HG02885 (cell line): ENCODE measurements around the gene TMEM80.
"Not testable (repeated sequence)": the region's sequence is repeated elsewhere in the genome, so short reads cannot be mapped to it uniquely, and the experiment has no call there.

Experiments
- ATAC-seq: cut with Tn5 transposase; IDR thresholded peaks from one replicate; pipeline ENCODE4 v1.9.1; 2021; ENCODE audit warnings: mild to moderate bottlenecking; ENCODE audit not compliant: unreplicated experiment, poor library complexity

TMEM80 gene

DNA sequence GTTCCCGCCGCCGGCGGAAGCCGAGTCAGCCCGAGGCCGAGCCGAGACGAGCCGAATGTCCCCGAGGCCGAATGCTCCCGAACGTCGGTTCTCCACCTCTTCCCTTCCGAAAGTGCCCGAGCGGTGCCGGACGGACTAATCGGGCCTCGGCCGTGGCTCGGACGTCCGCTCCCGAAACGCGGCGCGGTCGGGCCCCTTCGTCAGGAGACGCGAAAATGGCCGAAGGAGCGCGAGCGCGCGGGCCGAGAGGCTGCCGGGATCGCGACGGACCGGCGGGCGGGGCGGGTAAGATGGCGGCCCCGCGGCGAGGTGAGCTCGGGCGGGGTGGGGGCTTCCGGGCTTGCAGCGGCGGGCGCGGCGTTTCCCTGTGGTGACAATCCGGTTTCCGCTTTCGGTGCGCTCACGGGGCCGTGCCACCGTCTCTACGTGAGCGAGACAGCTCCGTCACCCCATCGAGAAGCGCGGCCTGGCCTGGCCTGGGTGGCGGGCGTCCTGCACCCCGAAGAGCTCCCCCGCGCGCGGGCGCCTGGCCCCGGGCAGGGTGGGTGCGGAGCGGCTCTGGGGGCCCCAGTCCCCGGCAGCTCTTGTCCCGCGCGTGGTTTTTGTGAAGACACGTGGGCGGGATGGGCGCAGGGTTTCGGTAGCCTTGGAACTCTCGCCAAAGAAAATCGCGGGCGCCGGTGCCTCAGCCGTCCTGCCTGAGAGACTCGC lies at the start of gene TMEM80:
TSS of gene TMEM80 (plus strand) at position 279 of the 711 bp plus-strand sequence. CDS start at position 291, 12 bp downstream.
- peak; percentile 71 for ATAC-seq

GRCh38 chr11:646214-646613 lies 49.4 kb upstream of the TMEM80 start:
- ATAC-seq: no peak

DNA sequence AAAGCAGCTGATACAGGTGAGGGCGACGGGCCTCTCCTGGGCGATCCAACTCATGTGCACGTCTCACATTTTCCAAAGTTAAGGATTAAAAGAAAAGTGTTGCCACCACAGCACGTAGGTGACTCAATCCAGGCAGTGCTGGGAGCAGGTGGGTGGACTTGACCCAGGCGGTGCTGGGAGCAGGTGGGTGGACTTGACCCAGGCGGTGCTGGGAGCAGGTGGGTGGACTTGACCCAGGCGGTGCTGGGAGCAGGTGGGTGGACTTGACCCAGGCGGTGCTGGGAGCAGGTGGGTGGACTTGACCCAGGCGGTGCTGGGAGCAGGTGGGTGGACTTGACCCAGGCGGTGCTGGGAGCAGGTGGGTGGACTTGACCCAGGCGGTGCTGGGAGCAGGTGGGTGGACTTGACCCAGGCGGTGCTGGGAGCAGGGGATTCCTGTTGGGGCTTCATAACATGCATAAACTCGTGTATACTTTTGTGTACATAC lies 47.9 kb upstream of the TMEM80 start:
- not testable (repeated sequence) for ATAC-seq

- ATAC-seq: no peak
These were observed 45.1 kb upstream of the TMEM80 start for GRCh38 chr11:650482-650881.

DNA sequence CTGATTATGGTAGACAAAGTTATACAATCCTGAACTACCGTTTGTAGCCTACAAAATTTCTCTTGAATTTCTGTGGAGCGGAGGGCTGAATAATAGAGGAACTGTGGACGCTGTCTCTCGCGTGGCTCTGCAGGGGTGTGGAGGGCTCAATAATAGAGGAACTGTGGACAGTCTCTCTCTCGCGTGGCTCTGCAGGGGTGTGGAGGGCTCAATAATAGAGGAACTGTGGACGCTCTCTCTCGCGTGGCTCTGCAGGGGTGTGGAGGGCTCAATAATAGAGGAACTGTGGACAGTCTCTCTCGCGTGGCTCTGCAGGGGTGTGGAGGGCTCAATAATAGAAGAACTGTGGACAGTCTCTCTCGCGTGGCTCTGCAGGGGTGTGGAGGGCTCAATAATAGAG lies 42.5 kb upstream of the TMEM80 start:
- ATAC-seq: not testable (repeated sequence)

- no peak for ATAC-seq
These were observed 41.8 kb upstream of the TMEM80 start for GRCh38 chr11:653837-654236.

GRCh38 chr11:654444-654843 lies 41.2 kb upstream of the TMEM80 start:
- not testable (repeated sequence) for ATAC-seq

DNA sequence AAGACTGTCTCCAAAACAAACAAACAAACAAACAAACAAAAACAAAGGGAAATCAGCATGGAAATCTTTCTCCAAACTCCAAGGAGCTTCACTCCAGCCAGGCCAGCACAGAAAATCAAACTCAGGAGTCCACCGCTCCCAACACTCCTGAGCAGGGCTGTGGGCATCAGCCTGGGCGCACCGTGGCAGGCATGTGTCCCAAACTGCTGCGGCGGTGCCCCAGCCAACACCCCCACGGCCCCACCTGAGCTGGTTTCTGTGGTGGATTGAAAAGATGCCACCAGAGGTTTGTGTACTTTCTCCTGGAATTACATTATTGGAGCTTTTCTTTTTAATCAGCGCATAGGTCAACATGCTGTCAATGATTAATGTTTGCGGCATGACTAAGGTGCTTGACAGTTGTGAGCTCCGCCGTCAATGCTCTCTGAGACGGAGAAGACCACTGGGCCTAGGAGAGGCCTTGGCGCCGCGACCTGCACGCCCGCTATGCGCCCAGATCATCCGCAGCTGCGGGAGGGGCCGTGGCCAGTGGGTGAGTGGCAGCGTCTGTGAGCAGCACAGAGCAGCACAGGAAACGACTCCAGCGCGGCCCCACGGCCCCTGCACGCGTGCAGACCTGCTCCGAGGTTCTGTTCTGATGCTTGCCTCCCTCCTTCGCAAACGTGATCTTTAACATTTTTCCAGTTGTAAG lies 40.4 kb upstream of the TMEM80 start:
- no peak for ATAC-seq

- ATAC-seq: no peak
These were observed 39.2 kb upstream of the TMEM80 start for GRCh38 chr11:656426-656825.

DNA sequence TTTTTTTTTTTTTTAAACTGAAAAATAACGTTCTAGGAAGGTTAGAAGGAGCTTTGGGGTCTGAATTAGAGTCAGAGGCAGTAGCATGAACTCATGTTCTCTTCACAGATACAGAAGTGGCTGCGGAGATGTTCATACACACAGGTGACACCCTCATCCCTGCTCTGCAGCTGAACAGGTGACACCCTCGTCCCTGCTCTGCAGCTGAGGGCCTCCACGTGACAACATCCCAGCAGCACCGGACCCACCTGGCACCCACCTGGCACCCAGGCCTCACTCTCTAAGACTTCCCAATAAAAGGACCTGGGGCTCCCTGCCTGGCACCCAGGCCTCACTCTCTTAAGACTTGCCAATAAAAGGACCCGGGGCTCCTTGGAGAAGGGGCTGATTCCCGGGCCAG lies 38.8 kb upstream of the TMEM80 start:
- no peak for ATAC-seq

DNA sequence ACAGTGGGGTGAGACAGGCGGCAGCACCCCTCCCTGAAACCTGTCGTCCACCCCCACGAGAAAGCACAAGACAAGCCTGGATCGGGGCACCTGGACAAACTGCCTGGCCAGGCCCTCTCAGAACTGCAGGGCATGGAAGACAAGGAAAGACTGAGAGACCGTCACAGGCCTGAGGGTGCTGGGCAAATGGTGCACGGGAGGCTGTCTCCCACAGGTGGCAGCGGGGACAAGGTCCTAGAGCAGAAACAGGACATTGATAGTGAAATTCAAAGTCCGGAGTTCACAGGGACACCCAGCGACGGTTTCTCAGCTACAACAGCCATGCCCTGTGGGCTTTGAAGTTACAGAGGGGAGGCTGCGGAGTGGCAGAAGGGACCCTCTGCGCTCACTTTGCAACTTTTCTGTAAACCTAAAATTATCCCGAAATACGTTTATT lies 37.9 kb upstream of the TMEM80 start:
- no peak for ATAC-seq

DNA sequence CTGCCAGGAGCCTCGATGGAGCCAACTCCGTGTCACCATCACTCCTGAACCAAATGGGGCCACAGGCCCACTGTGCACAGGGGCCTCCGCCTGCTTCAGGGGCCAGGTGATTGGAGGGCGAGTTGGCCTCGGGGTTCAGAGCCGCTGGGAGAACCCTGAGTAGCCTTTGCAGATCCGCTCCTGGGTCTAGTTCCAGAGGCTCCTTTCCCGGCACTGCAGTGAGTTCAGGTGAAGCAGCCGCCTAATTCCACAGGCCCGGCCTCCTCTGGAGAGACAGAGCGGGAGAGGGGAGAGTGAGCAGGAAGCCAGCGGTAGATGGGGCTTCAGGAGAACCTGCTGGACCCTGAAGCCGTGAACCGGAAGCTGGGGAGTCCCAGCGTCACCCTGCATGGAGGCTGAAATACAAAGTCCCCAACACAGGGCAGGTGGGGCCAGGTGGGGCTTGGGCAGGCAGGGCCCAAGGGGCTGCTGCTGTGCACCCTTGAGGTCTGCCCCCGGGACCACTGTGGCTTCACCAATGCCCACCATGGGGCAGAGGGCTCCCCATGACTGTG lies 36.0 kb upstream of the TMEM80 start:
- ATAC-seq: no peak

GRCh38 chr11:660281-660680 lies 35.3 kb upstream of the TMEM80 start:
- ATAC-seq: no peak

DNA sequence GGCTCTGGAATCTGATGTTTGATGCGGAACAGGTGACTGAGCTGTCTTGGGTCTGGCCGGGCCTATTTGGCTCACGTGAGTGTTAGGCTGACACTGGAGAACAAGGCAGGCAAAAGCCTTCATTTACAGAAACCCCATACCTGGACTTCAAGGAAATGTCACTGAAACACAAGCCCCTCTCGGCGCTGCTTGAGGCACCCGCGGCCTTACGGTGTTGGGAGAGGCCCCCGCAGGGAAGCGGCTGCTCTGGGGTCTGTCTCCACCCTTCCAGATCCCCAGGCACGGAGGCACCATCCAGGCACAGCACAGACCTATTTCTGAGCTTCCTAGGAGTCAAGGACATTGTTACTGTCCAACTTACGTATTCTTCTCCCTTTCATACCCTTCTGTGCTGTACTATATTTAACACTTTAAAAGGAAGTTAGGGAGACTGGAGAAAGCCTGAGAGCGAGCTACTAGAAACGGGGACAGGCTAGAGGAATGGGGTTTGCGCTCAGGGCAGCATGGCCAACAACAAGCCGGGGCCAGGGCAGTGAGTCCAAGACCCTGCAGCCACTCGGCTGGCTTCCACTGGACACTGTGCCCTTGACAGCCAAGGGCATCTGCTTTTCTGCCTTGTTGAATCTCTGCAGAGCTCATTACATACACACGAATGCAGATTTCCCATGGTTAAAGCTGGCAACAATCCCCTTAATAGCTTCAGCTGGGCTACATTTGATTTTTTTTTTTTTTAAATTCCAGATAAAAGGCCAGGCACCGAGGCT lies 34.8 kb upstream of the TMEM80 start:
- ATAC-seq: no peak

DNA sequence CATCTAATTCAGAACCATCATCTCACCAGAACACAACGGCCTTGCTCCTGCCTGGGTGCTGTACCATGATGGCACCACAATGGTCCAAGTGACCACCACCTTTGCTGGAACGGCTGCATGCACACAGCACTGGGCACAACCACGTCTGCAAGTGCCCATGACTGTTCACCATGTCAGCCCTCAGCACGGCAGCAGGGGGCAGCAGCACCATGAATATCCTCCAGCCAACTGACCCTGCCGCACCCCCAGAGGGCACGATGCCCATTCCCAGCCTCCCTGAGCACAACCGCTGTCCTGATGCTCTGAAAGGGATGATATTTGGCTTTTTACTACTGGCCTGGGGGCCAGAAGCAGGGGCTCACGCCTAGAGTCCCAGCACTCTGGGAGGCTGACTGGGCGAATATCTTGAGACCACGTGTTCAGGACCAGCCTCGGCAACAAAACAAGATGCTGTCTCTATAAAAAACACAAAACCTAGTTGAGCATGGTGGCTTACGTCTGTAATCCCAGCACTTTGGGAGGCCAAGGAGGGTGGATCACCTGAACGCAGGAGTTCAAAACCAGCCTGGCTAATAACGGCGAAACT lies 32.8 kb upstream of the TMEM80 start:
- no peak for ATAC-seq

DNA sequence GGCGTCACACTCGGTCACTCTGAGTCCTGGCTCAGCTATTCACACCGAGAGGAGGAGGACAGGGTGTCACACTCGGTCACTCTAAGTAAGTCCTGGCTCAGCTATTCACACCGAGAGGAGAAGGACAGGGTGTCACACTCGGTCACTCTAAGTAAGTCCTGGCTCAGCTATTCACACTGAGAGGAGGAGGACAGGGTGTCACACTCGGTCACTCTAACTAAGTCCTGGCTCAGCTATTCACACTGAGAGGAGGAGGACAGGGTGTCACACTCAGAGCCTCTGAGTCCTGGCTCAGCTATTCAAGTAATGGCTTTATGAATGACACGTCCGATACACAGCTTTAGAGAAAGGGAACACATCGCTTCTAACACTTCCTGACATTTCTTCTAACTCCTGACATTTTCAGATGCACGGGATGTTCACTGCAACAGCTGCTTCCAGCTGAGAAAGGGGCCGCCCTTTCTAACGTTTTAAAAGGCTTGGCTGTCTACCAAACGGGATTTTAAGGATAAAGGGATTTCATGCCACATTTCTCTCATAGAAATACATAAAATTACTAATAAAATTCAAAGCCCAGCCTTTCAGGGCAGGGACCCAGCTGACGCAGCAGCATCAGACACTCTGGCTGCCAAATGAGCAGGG lies 30.4 kb upstream of the TMEM80 start:
- ATAC-seq: no peak

GRCh38 chr11:665704-666281 lies 29.8 kb upstream of the TMEM80 start:
- no peak for ATAC-seq

- no peak for ATAC-seq
These were observed 21.8 kb upstream of the TMEM80 start for GRCh38 chr11:673866-674265.

- no peak for ATAC-seq
These were observed 21.2 kb upstream of the TMEM80 start for GRCh38 chr11:674406-674805.

GRCh38 chr11:678297-678696 lies 17.3 kb upstream of the TMEM80 start:
- ATAC-seq: no peak
